Trophoblast cell (in vitro differentiated cells and primary cell): ENCODE data around the gene OAS1.
A peak's percentile ranks its signal among the peaks of the same experiment; 100 is the strongest.

Experiments
- DNase-seq, 2 donors: peaks; one replicate each; pipeline ENCODE4 v3.0.0-alpha.2; 2016
- H2AFZ ChIP-seq: 2 replicates; pipeline ENCODE4 v1.6.1; 2013; ENCODE audit warnings: low read length, moderate library complexity, mild to moderate bottlenecking; ENCODE audit not compliant: insufficient read depth, poor library complexity
- H2AK5ac ChIP-seq: 2 replicates; pipeline ENCODE4 v1.6.1; 2013; ENCODE audit warnings: mild to moderate bottlenecking, low read length
- H2BK120ac ChIP-seq: 2 replicates; pipeline ENCODE4 v1.6.1; 2013; ENCODE audit warnings: low read length, mild to moderate bottlenecking, moderate library complexity; ENCODE audit not compliant: insufficient read depth, poor library complexity
- H2BK12ac ChIP-seq: 2 replicates; pipeline ENCODE4 v1.6.1; 2013; ENCODE audit warnings: mild to moderate bottlenecking, low read length, moderate library complexity
- H2BK5ac ChIP-seq: 2 replicates; pipeline ENCODE4 v1.6.1; 2013; ENCODE audit warnings: low read length, low read depth, moderate library complexity, mild to moderate bottlenecking; ENCODE audit not compliant: poor library complexity
- H3K14ac ChIP-seq: 2 replicates; pipeline ENCODE4 v1.6.1; 2013; ENCODE audit warnings: mild to moderate bottlenecking, low read length
- H3K18ac ChIP-seq: 2 replicates; pipeline ENCODE4 v1.6.1; 2013; ENCODE audit warnings: mild to moderate bottlenecking, low read length
- H3K23ac ChIP-seq: 2 replicates; pipeline ENCODE4 v1.6.1; 2013; ENCODE audit warnings: low read length
- H3K27ac ChIP-seq: 2 replicates; pipeline ENCODE4 v1.5.1; 2013; ENCODE audit warnings: low read depth, mild to moderate bottlenecking, inconsistent platforms, low read length, moderate library complexity
- H3K27me3 ChIP-seq: 2 replicates; pipeline ENCODE4 v1.6.1; 2013; ENCODE audit warnings: inconsistent platforms, mild to moderate bottlenecking, low read length, moderate library complexity; ENCODE audit not compliant: insufficient read depth
- H3K36me3 ChIP-seq, 2 experiments: 1 replicate in 1 of 2; 2 replicates in 1 of 2; pipeline ENCODE4 v1.6.1; 2013; ENCODE audit warnings: low read length in 2 of 2, mild to moderate bottlenecking in 2 of 2, moderate library complexity in 1 of 2; ENCODE audit not compliant: insufficient read depth in 2 of 2, control insufficient read depth in 1 of 2
- H3K4ac ChIP-seq: 2 replicates; pipeline ENCODE4 v1.6.1; 2013; ENCODE audit warnings: low read depth, mild to moderate bottlenecking, low read length, moderate library complexity
- H3K4me1 ChIP-seq, 2 experiments: 1 replicate in 1 of 2; 2 replicates in 1 of 2; pipeline ENCODE4 v1.6.1; 2013; ENCODE audit warnings: low read length in 2 of 2, mild to moderate bottlenecking in 2 of 2, moderate library complexity in 1 of 2; ENCODE audit not compliant: insufficient read depth in 2 of 2, control insufficient read depth in 1 of 2
- H3K4me2 ChIP-seq: 2 replicates; pipeline ENCODE4 v1.6.1; 2013; ENCODE audit warnings: inconsistent platforms, mild to moderate bottlenecking, low read length, moderate library complexity
- H3K4me3 ChIP-seq: 2 replicates; pipeline ENCODE4 v1.5.1; 2013; ENCODE audit warnings: mild to moderate bottlenecking, low read depth, low read length, inconsistent platforms
- H3K79me1 ChIP-seq: one replicate; pipeline ENCODE4 v1.6.1; 2013; ENCODE audit warnings: low read length
- H3K79me2 ChIP-seq: 2 replicates; pipeline ENCODE4 v1.6.1; 2013; ENCODE audit warnings: low read length, mild to moderate bottlenecking; ENCODE audit not compliant: control insufficient read depth, insufficient read depth, poor library complexity
- H3K9ac ChIP-seq: 2 replicates; pipeline ENCODE4 v1.6.1; 2013; ENCODE audit warnings: mild to moderate bottlenecking, low read length
- H3K9me3 ChIP-seq: 2 replicates; pipeline ENCODE4 v1.6.1; 2013; ENCODE audit warnings: low read depth, mild to moderate bottlenecking, control low read depth, inconsistent platforms, low read length; ENCODE audit not compliant: insufficient read depth
- H4K12ac ChIP-seq: 2 replicates; pipeline ENCODE4 v1.6.1; 2013; ENCODE audit warnings: low read depth, mild to moderate bottlenecking, low read length, moderate library complexity
- H4K8ac ChIP-seq: 2 replicates; pipeline ENCODE4 v1.6.1; 2013; ENCODE audit warnings: low read depth, mild to moderate bottlenecking, low read length, moderate library complexity
- H4K91ac ChIP-seq: one replicate; pipeline ENCODE4 v1.6.1; 2013; ENCODE audit warnings: low read depth, mild to moderate bottlenecking, low read length, moderate library complexity
- WGBS: extraction: QIAGEN DNeasy Blood & Tissue Kit; methylation state at CpG from one replicate; pipeline ENCODE4 v1.1.7; 2013; ENCODE audit warnings: missing lambda C conversion rate; ENCODE audit not compliant: insufficient read length, insufficient coverage; ENCODE audit errors: extremely low coverage; 5-methylcytosine and 5-hydroxymethylcytosine counted together

Gene OAS1

GRCh38 chr12:112905451-112906089, 1.2 kb upstream of the OAS1 start:
- no peak overlapping the region for H2BK5ac ChIP-seq
- no peak overlapping the region for H2AFZ ChIP-seq
- no peak overlapping the region for H3K4me2 ChIP-seq
- H2BK120ac ChIP-seq, result no peak overlapping the region
- WGBS, result no CpG with 5 or more reads among the region's 4 CpGs
- no peak for DNase-seq
- no peaks in the 10 kb centered on the region for H3K36me3 ChIP-seq
- H4K12ac ChIP-seq, result no peak overlapping the region
- no peak overlapping the region for H3K4me3 ChIP-seq
- no peak overlapping the region for H3K4ac ChIP-seq
- H2BK12ac ChIP-seq, result no peak overlapping the region
- H3K14ac ChIP-seq, result no peak overlapping the region
- no peak overlapping the region for H3K23ac ChIP-seq
- no peak overlapping the region for H4K8ac ChIP-seq
- no peaks in the 10 kb centered on the region for H3K79me1 ChIP-seq
- no peaks in the 10 kb centered on the region for H3K27me3 ChIP-seq
- H3K79me2 ChIP-seq, result no peaks in the 10 kb centered on the region
- no peak overlapping the region for H2AK5ac ChIP-seq
- no peak overlapping the region for H3K18ac ChIP-seq
- no peak overlapping the region for H3K27ac ChIP-seq
- H3K9me3 ChIP-seq, result no peaks in the 10 kb centered on the region
- H3K9ac ChIP-seq, result no peak overlapping the region
- H3K4me1 ChIP-seq, result peaks cover 0 to 3% of the 10 kb centered on the region in 2 experiments
- H4K91ac ChIP-seq, result no peak overlapping the region

GRCh38 chr12:112907415-112908157, 824 bp downstream of the OAS1 start:
- H3K23ac ChIP-seq, result no peak overlapping the region
- H3K79me2 ChIP-seq, result no peaks in the 10 kb centered on the region
- no peak overlapping the region for H3K9ac ChIP-seq
- no peak overlapping the region for H4K8ac ChIP-seq
- H3K27me3 ChIP-seq, result no peaks in the 10 kb centered on the region
- H3K4me3 ChIP-seq, result no peak overlapping the region
- H4K12ac ChIP-seq, result no peak overlapping the region
- H3K18ac ChIP-seq, result no peak overlapping the region
- no peak overlapping the region for H3K14ac ChIP-seq
- no peaks in the 10 kb centered on the region for H3K36me3 ChIP-seq
- H3K4me1 ChIP-seq, result peaks cover 0 to 3% of the 10 kb centered on the region in 2 experiments
- no peak overlapping the region for H4K91ac ChIP-seq
- H2BK12ac ChIP-seq, result no peak overlapping the region
- no peak overlapping the region for H3K27ac ChIP-seq
- H2AK5ac ChIP-seq, result no peak overlapping the region
- H3K4ac ChIP-seq, result no peak overlapping the region
- H2BK5ac ChIP-seq, result no peak overlapping the region
- H3K4me2 ChIP-seq, result no peak overlapping the region
- peak in 1 of 2 donors; percentile 18 for DNase-seq
- H3K79me1 ChIP-seq, result no peaks in the 10 kb centered on the region
- H3K9me3 ChIP-seq, result peaks cover 2% of the 10 kb centered on the region
- H2BK120ac ChIP-seq, result no peak overlapping the region
- no peak overlapping the region for H2AFZ ChIP-seq
- no CpG with 5 or more reads among the region's 7 CpGs for WGBS

GRCh38 chr12:112908548-112908947, 1.8 kb downstream of the OAS1 start:
- no peak overlapping the region for H3K18ac ChIP-seq
- WGBS, result no CpG with 5 or more reads among the region's 12 CpGs
- no peaks in the 10 kb centered on the region for H3K27me3 ChIP-seq

GRCh38 chr12:112909693-112910092, 2.9 kb downstream of the OAS1 start:
- Histone ChIP-seq H3K4ac (no peak overlapping the region), H2BK120ac (no peak overlapping the region), H2BK12ac (no peak overlapping the region), H3K79me1 (no peaks in the 10 kb centered on the region), H3K9ac (no peak overlapping the region), H3K27me3 (no peaks in the 10 kb centered on the region), H3K23ac (no peak overlapping the region), H2AK5ac (no peak overlapping the region), H3K14ac (no peak overlapping the region), H4K12ac (no peak overlapping the region), H3K18ac (no peak overlapping the region), H3K36me3 (no peaks in the 10 kb centered on the region), H3K4me1 (peaks cover 0 to 3% of the 10 kb centered on the region in 2 experiments), H4K8ac (no peak overlapping the region), H2BK5ac (no peak overlapping the region), H3K79me2 (no peaks in the 10 kb centered on the region), H3K9me3 (peaks cover 2% of the 10 kb centered on the region), H3K4me2 (no peak overlapping the region), H4K91ac (no peak overlapping the region), H2AFZ (no peak overlapping the region), H3K27ac (no peak overlapping the region), H3K4me3 (no peak overlapping the region)
- no peak for DNase-seq
- no CpG with 5 or more reads among the region's 4 CpGs for WGBS

More at GRCh38 chr12:112908548-112908947, 1.8 kb downstream of the OAS1 start:
- Histone ChIP-seq H2BK12ac (no peak overlapping the region), H3K4me3 (no peak overlapping the region), H4K8ac (no peak overlapping the region), H2AFZ (peak overlapping the region; percentile 50), H3K4me2 (no peak overlapping the region), H2AK5ac (no peak overlapping the region), H3K4me1 (peaks cover 0 to 3% of the 10 kb centered on the region in 2 experiments), H3K36me3 (no peaks in the 10 kb centered on the region), H3K9me3 (peaks cover 2% of the 10 kb centered on the region), H3K79me2 (no peaks in the 10 kb centered on the region), H3K14ac (no peak overlapping the region), H4K12ac (no peak overlapping the region), H3K9ac (no peak overlapping the region), H2BK120ac (no peak overlapping the region), H2BK5ac (no peak overlapping the region), H3K27ac (no peak overlapping the region), H3K4ac (no peak overlapping the region), H4K91ac (no peak overlapping the region), H3K23ac (no peak overlapping the region), H3K79me1 (no peaks in the 10 kb centered on the region)
- no peak for DNase-seq
